SU-DHL-6 (cell line): Measurements from ENCODE around the gene DVL1.

Experiments
- H2AFZ ChIP-seq: fragments of 200-600 bp; sonication (generic); 2 replicates; pipeline ENCODE4 v1.6.1; 2014; ENCODE audit warnings: low read depth, mild to moderate bottlenecking, moderate library complexity, mixed read lengths, antibody characterized with exemption, low read length; ENCODE audit not compliant: severe bottlenecking
- H3F3A ChIP-seq: fragments of 200-600 bp; shearing (Covaris generic); 2 replicates; pipeline ENCODE4 v1.6.0; 2016; ENCODE audit warnings: antibody characterized with exemption, mild to moderate bottlenecking; ENCODE audit not compliant: insufficient read depth
- H3K27ac ChIP-seq: fragments of 200-600 bp; sonication (generic); 2 replicates; pipeline ENCODE4 v1.5.1; 2016; ENCODE audit warnings: low read depth, mild to moderate bottlenecking, low read length, moderate library complexity, mixed read lengths
- H3K27me3 ChIP-seq: fragments of 200-600 bp; sonication (generic), shearing (Covaris generic); 2 replicates; pipeline ENCODE4 v1.6.0; 2014; ENCODE audit warnings: mild to moderate bottlenecking, low read length
- H3K36me3 ChIP-seq: fragments of 200-600 bp; sonication (generic); 2 replicates; pipeline ENCODE4 v1.6.1; 2014; ENCODE audit warnings: mild to moderate bottlenecking, low read length, mixed read lengths
- H3K4me2 ChIP-seq: fragments of 300-600, 200-600 bp; shearing (Covaris generic), sonication (generic); 2 replicates; pipeline ENCODE4 v1.6.0; 2014; ENCODE audit warnings: low read length, low read depth, mild to moderate bottlenecking; ENCODE audit not compliant: poor library complexity, severe bottlenecking
- H3K4me3 ChIP-seq: fragments of 200-600 bp; sonication (generic); 2 replicates; pipeline ENCODE4 v1.5.1; 2014; ENCODE audit warnings: antibody characterized with exemption, low read length, mild to moderate bottlenecking, mixed read lengths; ENCODE audit not compliant: insufficient read depth, poor library complexity, severe bottlenecking
- H3K79me2 ChIP-seq: fragments of 200-600 bp; sonication (generic); 2 replicates; pipeline ENCODE4 v1.6.1; 2014; ENCODE audit warnings: mild to moderate bottlenecking, low read length, moderate library complexity; ENCODE audit not compliant: insufficient read depth
- H3K9ac ChIP-seq: fragments of 200-600 bp; sonication (generic); 2 replicates; pipeline ENCODE4 v1.7.0; 2014; ENCODE audit warnings: mild to moderate bottlenecking, low read length
- H3K9me2 ChIP-seq: fragments of 200-600 bp; sonication (generic); replicated peaks from 2 replicates; pipeline ENCODE4 v1.6.1; 2014; ENCODE audit warnings: low read length; ENCODE audit not compliant: insufficient read depth
- H3K9me3 ChIP-seq: fragments of 200-600 bp; sonication (generic); 2 replicates; pipeline ENCODE4 v1.6.1; 2014; ENCODE audit warnings: low read length, mixed read lengths; ENCODE audit not compliant: insufficient read depth
- H4K20me1 ChIP-seq: fragments of 200-600 bp; sonication (generic); 2 replicates; pipeline ENCODE4 v1.6.1; 2014; ENCODE audit warnings: low read depth, mild to moderate bottlenecking, antibody characterized with exemption, low read length, moderate library complexity, mixed read lengths
- CTCF ChIP-seq: fragments of 200-600 bp; sonication (generic); IDR thresholded peaks from one replicate; pipeline ENCODE4 v1.5.1; 2017; ENCODE audit warnings: antibody characterized with exemption, mild to moderate bottlenecking, low read length, moderate library complexity; ENCODE audit not compliant: insufficient read depth, poor library complexity, severe bottlenecking
- EZH2phosphoT487 ChIP-seq: fragments of 200-600 bp; sonication (generic), shearing (Covaris generic); conservative IDR thresholded peaks from 2 replicates; pipeline ENCODE4 v1.6.1; 2018; ENCODE audit warnings: mild to moderate bottlenecking, antibody characterized with exemption, low read length, moderate library complexity, mixed read lengths

DVL1 gene

GRCh38 chr1:1361982-1362423, 12.8 kb upstream of the DVL1 start:
- Histone ChIP-seq H3K9me3 (peaks cover 12% of the 10 kb centered on the region; the same call in 1 of the 2 replicates), H3F3A (no peaks in the 10 kb centered on the region), H2AFZ (no peak overlapping the region), H3K27me3 (no peaks in the 10 kb centered on the region), H4K20me1 (no peaks in the 10 kb centered on the region), H3K36me3 (no peaks in the 10 kb centered on the region), H3K9ac (no peak overlapping the region), H3K79me2 (no peaks in the 10 kb centered on the region), H3K4me2 (no peak overlapping the region), H3K27ac (no peak overlapping the region), H3K4me3 (no peak overlapping the region), H3K9me2 (no peaks in the 10 kb centered on the region)
- TF ChIP-seq EZH2phosphoT487 (no peak), CTCF (no peak)

GRCh38 chr1:1361233-1361981, 12.2 kb upstream of the DVL1 start:
- Histone ChIP-seq H3K9ac (no peak overlapping the region), H3F3A (no peaks in the 10 kb centered on the region), H3K9me3 (peaks cover 6% of the 10 kb centered on the region; the same call in 1 of the 2 replicates), H3K79me2 (no peaks in the 10 kb centered on the region), H3K4me3 (no peak overlapping the region), H2AFZ (no peak overlapping the region), H3K36me3 (no peaks in the 10 kb centered on the region), H3K27ac (no peak overlapping the region), H3K4me2 (no peak overlapping the region), H3K27me3 (no peaks in the 10 kb centered on the region), H3K9me2 (no peaks in the 10 kb centered on the region), H4K20me1 (no peaks in the 10 kb centered on the region)
- no peak for TF ChIP-seq EZH2phosphoT487
- TF ChIP-seq CTCF: no peak

GRCh38 chr1:1360506-1361169, 11.4 kb upstream of the DVL1 start:
- TF ChIP-seq EZH2phosphoT487: no peak
- no peak for TF ChIP-seq CTCF
- Histone ChIP-seq H3K36me3 (no peaks in the 10 kb centered on the region), H3K9ac (no peak overlapping the region), H3K9me3 (no peaks in the 10 kb centered on the region), H3K27me3 (no peaks in the 10 kb centered on the region), H4K20me1 (no peaks in the 10 kb centered on the region), H3K27ac (no peak overlapping the region), H2AFZ (no peak overlapping the region), H3K4me3 (no peak overlapping the region), H3F3A (no peaks in the 10 kb centered on the region), H3K79me2 (no peaks in the 10 kb centered on the region), H3K4me2 (no peak overlapping the region), H3K9me2 (no peaks in the 10 kb centered on the region)
